Vagina (tissue), 2 donors: ENCODE data around the gene EML4.

Experiments
- CTCF ChIP-seq, 3 experiments: fragments of 450-650 bp in 2 of 3; fragments of 200-600 bp in 1 of 3; sonication (generic) in 1 of 3; IDR thresholded peaks; one replicate each; pipeline ENCODE4 v1.5.1; 2017 to 2019; ENCODE audit warnings: antibody characterized with exemption in 3 of 3, mild to moderate bottlenecking in 2 of 3, moderate library complexity in 2 of 3
- POLR2AphosphoS5 ChIP-seq, 2 donors: sonication (generic); formaldehyde crosslinking; IDR thresholded peaks; one replicate each; pipeline ENCODE4 v1.9.0; 2017; ENCODE audit warnings: antibody characterized with exemption in 2 of 2, mild to moderate bottlenecking in 2 of 2, low read depth in 1 of 2; ENCODE audit not compliant: insufficient read depth in 1 of 2

GRCh38 chr2:42194428-42194827, 25.3 kb downstream of the EML4 start:
- TF ChIP-seq CTCF (IDR thresholded peaks at IDR 0.05) (no peak), POLR2AphosphoS5 (IDR thresholded peaks at IDR 0.05; ENCODE audit: insufficient read depth in 1 of 2, low read depth in 1 of 2) (no peak)
